Measurements from ENCODE around the gene STK38L.

Gene STK38L

GRCh38 chr12:27277846-27278260, 33.8 kb downstream of the STK38L start:
- DNase-seq (ENCODE audit: low read depth) = peak; percentile 48

- DNase-seq (ENCODE audit: low read depth) = no peak
These were observed 35.7 kb downstream of the STK38L start for GRCh38 chr12:27279826-27280225.

GRCh38 chr12:27280412-27280811, 36.3 kb downstream of the STK38L start:
- no peak for DNase-seq (ENCODE audit: low read depth)

- DNase-seq (ENCODE audit: low read depth) = no peak
These were observed 38.7 kb downstream of the STK38L start for GRCh38 chr12:27282754-27283153.

- no peak for DNase-seq (ENCODE audit: low read depth)
These were observed 39.9 kb downstream of the STK38L start for GRCh38 chr12:27284021-27284420.

- peak; percentile 71 for DNase-seq (ENCODE audit: low read depth)
These were observed 40.7 kb downstream of the STK38L start for GRCh38 chr12:27284751-27285150.

- peak; percentile 21 for DNase-seq (ENCODE audit: low read depth)
These were observed 41.3 kb downstream of the STK38L start for GRCh38 chr12:27285403-27285802.

- peak; percentile 13 for DNase-seq (ENCODE audit: low read depth)
These were observed 45.3 kb downstream of the STK38L start for GRCh38 chr12:27289414-27289813.

- no peak for DNase-seq (ENCODE audit: low read depth)
These were observed 46.5 kb downstream of the STK38L start for GRCh38 chr12:27290501-27291168.

GRCh38 chr12:27291862-27292261, 47.8 kb downstream of the STK38L start:
- DNase-seq (ENCODE audit: low read depth) = no peak

GRCh38 chr12:27292718-27293117, 48.6 kb downstream of the STK38L start:
- DNase-seq (ENCODE audit: low read depth) = no peak

- no peak for DNase-seq (ENCODE audit: low read depth)
These were observed 49.4 kb downstream of the STK38L start for GRCh38 chr12:27293463-27293862.

- DNase-seq (ENCODE audit: low read depth) = no peak
These were observed 52.6 kb downstream of the STK38L start for GRCh38 chr12:27296674-27297073.

- no peak for DNase-seq (ENCODE audit: low read depth)
These were observed 53.5 kb downstream of the STK38L start for GRCh38 chr12:27297566-27297965.

- no peak for DNase-seq (ENCODE audit: low read depth)
These were observed 55.0 kb downstream of the STK38L start for GRCh38 chr12:27299102-27299501.

GRCh38 chr12:27300226-27300625, 56.1 kb downstream of the STK38L start:
- DNase-seq (ENCODE audit: low read depth) = no peak

GRCh38 chr12:27303139-27304111, 59.3 kb downstream of the STK38L start:
- DNase-seq (ENCODE audit: low read depth) = no peak

GRCh38 chr12:27304856-27305255, 60.8 kb downstream of the STK38L start:
- no peak for DNase-seq (ENCODE audit: low read depth)

GRCh38 chr12:27305673-27306456, 61.8 kb downstream of the STK38L start:
- DNase-seq (ENCODE audit: low read depth) = peak; percentile 68

- no peak for DNase-seq (ENCODE audit: low read depth)
These were observed 65.4 kb downstream of the STK38L start for GRCh38 chr12:27309293-27309994.

- DNase-seq (ENCODE audit: low read depth) = no peak
These were observed 65.9 kb downstream of the STK38L start for GRCh38 chr12:27309995-27310315.

GRCh38 chr12:27316947-27317346, 72.9 kb downstream of the STK38L start:
- no peak for DNase-seq (ENCODE audit: low read depth)

All from ELR (cell line).